H1 (cell line): ENCODE data around the gene EPS8L1.

Source experiments
- CEBPB ChIP-seq: IDR thresholded peaks from 2 replicates; pipeline ENCODE4 v1.6.1; 2012; ENCODE audit warnings: low read depth, low read length
- CTCF ChIP-seq, 3 experiments: IDR thresholded peaks; 1 replicate in 2 of 3; 2 replicates in 1 of 3; pipeline versions ENCODE4 v1.5.1 to v1.6.1; 2011; ENCODE audit warnings: low read length in 3 of 3, mild to moderate bottlenecking in 3 of 3, inconsistent platforms in 2 of 3, low read depth in 1 of 3, moderate library complexity in 1 of 3; ENCODE audit not compliant: insufficient read depth in 1 of 3; ENCODE audit errors: control extremely low read depth in 1 of 3
- KDM4A ChIP-seq: IDR thresholded peaks from one replicate; pipeline ENCODE4 v1.7.1; 2012; ENCODE audit warnings: low read depth, mild to moderate bottlenecking, moderate library complexity, low read length, inconsistent platforms; ENCODE audit not compliant: severe bottlenecking
- POLR2A ChIP-seq, 2 experiments: IDR thresholded peaks; 1 replicate in 1 of 2; 2 replicates in 1 of 2; pipeline ENCODE4 v1.6.1; 2011; ENCODE audit warnings: low read depth in 2 of 2, low read length in 2 of 2, mild to moderate bottlenecking in 2 of 2; ENCODE audit errors: control extremely low read depth in 1 of 2
- TAF1 ChIP-seq: IDR thresholded peaks from 2 replicates; pipeline ENCODE4 v1.6.1; 2011; ENCODE audit warnings: mild to moderate bottlenecking, low read depth, low read length

- TF ChIP-seq CEBPB (no peak), CTCF (IDR thresholded peaks at IDR 0.05; ENCODE audit: control extremely low read depth in 1 of 3, insufficient read depth in 1 of 3, low read depth in 1 of 3, low read length in 3 of 3) (no peak), POLR2A (IDR thresholded peaks at IDR 0.05; ENCODE audit: control extremely low read depth in 1 of 2, low read depth in 2 of 2, low read length in 2 of 2) (no peak), KDM4A (no peak), TAF1 (no peak)
These were observed 4.6 kb upstream of the EPS8L1 start for GRCh38 chr19:55071129-55071502.
